ENCODE measurements around the gene MFSD6L.

DNA sequence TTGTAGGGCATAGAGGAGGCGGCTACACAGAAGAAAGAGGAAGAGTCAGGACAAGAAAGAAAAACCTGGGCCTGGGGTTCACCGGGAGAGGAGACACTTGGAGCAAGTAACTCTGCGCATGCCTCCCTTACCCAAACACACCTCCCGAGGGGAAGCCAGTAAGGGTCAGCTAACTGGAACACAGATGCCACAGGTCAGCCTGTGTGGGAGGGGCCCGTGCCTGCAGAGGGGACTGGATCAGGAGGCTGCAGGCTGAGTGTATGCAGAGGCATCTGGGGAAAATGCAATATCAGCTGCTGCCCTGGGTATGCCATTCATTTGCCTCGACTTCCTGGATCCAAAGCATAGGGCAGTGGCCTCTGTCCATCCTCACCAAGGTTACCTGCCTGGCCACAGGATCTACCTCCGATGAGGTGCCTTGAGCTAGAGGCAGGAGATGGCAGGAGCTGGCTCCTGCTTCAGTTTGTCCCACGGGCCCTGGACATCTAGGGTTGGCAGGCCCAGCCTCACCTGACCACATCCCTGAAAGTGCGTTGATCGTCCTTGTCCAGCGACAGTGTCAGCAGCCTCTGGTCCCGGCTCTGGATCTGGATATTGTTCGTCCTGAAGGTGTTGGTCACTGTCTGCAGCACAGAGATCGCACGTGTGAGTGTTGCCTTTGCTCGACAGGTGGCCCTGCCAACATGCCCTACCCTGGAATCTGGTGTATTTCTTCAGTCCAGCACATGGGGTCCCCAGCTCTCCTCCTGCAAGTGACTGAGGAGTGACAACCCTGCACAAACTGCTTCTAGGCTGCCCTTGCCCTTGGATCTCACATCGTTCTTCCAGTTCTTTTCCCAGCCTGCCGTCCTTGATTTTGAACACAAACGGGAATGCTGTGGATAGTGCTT lies 4.6 kb upstream of the MFSD6L start:
- TF ChIP-seq CTCF (IDR thresholded peaks at IDR 0.05; ENCODE audit: borderline replicate concordance, extremely low read depth, low read length, poor library complexity, severe bottlenecking) (peak; percentile 45), EZH2 (IDR thresholded peaks at IDR 0.05; ENCODE audit: borderline replicate concordance, low read depth, low read length, severe bottlenecking) (no peak)
